HG02759 (cell line): ENCODE results near the gene CPSF3.

Experiments used
- ATAC-seq: cut with Tn5 transposase; IDR thresholded peaks from one replicate; pipeline ENCODE4 v1.9.1; 2021; ENCODE audit warnings: mild to moderate bottlenecking, moderate library complexity; ENCODE audit not compliant: unreplicated experiment

CPSF3 gene

DNA sequence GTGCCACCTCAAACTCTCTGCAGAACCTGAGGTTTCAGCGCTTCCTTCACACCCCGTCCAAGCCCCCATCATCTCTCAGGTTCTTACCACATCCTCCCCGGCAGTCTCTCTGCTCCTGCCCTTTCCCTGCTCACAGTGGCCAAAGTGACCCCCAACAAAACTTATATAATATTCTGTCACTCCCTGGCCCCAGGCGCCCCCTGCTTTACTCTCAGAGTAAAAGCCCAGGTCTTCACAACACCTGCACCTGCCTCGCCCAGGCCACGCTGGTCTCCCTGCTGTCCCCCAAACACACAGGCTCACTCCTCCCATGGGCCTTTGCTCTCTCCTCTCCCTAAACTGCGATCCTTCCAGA, 6.5 kb upstream of the CPSF3 start:
- ATAC-seq, result no peak

DNA sequence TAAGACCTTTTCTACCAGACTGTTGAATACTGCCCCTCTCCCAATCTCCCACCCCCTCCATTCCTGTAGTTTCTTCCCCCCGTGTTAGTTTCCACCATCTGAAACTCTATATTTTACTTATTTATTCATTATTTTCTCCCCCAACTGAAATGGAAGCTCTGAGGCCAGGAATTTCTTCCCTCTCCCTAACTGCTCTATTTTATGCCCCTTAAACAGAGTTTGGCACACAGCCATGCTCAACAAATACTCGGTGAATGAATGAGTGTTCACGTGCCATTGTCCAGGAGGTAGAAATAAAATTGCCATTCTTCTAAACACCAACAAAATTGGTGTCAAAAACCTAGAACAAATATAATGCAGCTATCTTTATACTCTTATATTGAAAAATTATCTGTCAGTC, 5.7 kb upstream of the CPSF3 start:
- ATAC-seq, result no peak

DNA sequence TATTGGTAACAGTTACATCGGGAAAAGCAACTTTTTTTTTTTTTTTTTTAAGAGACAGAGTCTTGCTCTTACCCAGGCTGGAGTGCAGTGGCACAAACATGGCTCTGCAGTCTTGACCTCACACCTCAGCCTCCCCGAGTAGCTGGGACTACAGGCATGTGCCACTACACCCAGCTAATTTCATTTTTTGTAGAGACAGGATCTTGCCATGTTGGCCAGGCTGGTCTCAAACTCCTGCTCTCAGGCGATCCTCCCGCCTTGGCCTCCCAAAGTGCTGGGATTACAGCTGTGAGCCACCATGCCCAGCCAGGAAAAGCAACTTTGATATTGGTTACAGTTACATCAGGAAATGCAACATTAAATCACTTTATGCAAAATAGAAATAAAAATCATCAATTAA, 4.7 kb upstream of the CPSF3 start:
- ATAC-seq, result no peak

DNA sequence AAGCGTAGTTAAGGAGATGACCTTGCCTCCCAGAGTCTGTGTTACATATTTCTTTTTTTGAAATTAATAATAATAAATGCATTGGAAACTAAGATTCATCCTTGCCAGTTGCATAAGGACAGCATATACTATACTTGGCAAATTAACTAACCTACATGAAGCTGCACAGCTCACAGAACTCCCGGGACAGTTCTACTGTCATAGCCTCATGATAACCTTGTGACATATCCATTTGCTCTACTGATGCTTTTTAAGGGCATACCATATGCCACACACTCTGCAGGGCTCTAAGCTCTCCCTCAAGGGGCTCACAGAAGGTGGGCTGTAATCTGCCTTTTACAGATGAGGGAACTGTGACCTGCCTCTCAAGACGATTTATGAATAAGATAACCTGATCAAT, 3.9 kb upstream of the CPSF3 start:
- no peak for ATAC-seq

DNA sequence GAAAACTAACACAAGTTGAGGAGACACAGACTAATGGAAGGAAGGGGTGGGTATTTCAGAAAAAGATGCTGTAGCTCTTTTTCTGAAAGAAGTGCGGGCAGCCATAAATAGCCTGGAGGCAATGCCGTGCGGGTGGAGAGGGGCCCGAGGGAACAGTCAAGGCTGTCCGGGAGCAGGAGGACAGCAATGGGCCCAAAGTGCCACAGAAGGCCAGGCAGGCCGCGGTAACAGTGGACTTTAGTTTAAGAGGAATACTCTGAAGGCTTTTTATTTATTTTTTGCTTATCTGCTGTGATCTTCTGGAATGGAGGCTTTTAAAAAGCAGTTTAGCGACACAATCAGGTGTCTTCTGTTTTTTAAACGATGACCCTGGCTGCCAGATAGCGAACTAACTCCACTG, 3.0 kb upstream of the CPSF3 start:
- no peak for ATAC-seq

DNA sequence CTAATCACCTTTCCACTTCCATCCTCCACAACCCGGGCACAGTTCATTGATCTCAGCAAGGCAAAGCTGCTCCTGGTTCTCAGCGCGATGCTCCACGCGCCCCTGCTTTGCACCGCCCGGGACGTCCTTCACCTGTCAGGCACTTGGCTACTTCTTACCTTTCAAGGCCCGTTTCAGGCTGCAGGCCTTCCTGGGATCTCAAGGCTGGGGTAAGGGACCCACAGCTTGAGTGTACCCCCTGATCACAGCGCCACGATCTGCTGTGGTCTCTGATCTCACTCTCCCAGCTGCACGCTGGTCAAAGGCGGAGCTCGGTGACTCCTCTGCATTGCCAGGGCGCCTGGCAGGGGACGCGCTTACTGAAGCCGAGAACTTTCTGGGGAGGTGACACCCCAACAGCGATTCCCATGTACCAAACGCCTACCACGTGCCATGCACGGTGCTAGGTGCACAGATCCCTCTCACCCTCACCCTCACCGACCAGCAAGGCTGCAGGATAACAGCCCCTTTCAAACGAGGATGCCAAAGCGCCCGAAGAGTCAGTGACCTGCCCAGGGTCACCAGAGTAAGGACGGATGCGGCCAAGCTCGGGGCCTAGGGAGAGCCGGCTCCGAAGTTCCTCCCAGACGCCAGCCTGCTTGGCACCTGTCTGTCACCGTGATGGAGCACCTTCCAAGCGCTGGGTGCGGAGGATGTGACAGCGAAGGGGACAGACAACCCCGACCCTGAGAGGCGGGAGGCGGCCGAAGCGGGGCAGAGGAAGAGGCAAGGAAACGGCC, 944 bp upstream of the CPSF3 start:
- ATAC-seq, result peak; percentile 38

DNA sequence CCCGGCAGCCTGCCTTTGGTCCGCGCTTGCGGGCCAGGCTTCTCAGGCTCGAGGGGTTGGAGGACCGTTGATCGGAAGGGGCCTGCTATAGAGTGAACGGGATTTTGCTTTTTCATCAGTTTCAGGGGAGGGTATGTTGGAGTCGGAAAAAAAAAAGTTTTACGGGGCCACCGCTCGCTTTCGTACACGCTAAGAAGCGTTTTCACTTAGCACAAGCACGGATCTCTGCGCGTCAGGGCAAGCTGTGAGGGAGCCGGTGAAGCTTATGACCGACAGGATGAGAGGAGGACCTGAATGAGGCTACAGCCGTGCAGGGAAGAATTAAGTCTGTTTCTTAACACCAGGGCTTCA, 443 bp downstream of the CPSF3 start:
- no peak for ATAC-seq

DNA sequence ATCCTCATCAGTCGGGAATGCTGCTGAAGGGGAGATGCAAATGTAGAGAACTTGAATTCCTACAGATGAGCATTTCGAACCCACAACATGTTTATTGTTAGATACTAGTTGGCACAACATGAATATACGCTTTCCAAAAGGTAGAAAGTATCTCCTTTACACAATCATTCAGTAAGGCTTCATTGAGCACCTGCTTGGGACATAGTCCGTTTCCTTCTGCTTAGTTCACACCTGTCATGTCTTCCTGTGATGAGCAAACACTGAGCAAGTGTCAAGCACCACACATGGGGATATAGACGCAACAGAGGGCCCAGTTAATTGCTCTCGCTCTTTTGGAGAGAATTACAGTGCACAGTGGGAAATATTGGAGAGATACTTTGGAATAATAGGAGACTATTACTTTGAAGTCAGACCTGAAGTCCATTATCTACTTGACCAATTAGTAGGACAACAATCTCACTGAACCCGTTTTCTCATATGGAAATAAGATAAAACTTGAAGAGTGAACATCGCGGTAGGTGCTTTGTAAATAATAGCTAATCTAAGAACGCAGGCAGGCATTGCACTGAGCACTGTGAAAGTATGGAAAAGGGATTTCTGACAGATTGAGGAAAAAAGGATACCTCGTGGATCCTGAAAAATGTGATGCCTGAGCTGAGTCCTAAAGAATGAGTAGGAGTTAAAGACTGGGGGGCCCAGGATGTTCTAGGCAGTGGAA, 1.2 kb downstream of the CPSF3 start:
- no peak for ATAC-seq

DNA sequence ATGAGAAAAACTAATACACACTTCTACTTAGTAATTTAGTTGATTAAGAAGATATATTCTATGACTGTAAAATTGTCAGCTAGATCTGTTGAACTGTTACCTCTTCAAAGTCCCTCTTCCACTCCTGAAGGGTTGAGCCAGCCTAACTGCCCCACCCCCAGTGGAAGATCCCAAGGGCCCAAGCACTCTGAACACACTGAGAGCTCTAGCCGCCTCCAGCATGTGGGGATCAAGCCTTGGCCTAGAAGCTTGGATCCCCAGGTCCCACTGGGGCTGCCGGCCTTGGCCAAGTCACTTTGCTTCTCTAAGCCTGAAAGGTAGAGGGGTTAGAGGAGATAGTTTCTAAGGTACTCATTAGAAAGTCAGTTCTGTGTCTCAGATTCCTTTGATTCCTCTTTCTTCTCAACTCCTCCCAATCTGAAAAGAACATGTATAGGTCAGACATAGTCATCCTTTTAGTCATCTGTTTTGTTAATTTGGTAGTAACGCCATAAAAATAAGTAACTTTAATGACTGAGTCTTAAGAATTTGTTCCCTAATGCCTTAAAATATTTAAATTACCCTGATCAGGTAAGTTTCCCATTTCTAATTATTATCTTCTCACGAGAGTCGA, 5.6 kb downstream of the CPSF3 start:
- ATAC-seq, result no peak

DNA sequence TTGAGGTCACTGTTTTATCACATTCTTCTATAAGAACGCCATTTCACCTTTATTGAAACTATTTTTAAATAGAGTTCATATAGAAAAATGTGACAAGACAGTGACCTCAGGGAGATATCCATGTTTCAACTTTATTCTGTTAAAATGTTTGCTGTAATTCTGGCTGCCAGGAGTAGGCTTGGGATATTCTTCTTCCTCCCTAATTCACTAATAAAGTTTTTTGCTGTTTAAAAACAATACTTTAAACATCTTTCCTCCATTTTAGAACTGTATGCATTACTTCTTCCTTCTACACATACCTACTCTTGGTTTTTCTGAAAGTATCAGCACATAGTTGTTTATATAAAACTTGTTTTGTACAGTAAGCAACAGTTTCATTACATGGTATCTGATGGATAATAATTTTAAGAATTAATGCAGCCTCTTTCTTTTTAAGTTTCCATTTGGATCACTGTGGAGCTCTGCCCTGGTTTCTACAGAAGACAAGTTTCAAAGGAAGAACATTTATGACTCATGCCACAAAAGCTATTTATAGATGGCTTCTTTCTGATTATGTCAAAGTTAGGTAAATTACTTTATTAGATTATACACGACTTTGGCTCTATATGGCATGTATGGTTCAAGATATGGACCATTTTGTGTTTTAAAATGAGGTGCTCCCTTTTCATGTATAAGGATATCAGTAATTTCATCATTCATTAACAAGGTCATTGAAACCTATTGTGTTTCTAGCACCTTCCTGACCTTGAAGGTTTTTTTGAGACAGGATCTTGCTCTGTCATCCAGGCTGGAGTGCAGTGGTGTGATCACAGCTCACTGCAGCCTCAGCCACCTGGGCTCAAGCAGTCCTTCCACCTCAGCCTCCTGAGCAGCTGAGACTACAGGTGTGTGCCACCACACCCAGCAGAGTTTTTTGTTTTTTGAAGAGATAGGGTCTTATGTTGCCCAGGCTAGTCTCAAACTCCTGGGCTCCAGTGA, 7.2 kb downstream of the CPSF3 start:
- ATAC-seq, result no peak

DNA sequence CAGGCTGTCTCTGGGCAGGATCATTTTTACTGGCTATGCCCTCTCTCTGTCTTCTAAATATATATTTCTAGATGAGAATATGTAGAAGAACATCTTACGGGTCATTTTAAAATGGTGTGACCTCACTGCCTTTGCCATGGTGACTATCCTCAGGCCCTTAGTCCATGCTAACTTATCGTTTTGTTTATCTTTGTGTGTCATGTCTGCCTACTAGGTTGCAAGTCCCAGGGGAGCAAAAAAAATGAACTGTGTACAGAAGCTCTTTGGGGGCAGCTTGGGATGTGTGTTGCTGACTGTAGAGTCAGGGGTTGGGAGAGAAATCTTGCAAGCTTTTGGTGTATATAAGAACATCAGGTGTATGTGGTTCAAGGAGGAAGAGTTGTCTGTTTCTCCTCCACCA, 11.0 kb downstream of the CPSF3 start:
- ATAC-seq, result no peak

DNA sequence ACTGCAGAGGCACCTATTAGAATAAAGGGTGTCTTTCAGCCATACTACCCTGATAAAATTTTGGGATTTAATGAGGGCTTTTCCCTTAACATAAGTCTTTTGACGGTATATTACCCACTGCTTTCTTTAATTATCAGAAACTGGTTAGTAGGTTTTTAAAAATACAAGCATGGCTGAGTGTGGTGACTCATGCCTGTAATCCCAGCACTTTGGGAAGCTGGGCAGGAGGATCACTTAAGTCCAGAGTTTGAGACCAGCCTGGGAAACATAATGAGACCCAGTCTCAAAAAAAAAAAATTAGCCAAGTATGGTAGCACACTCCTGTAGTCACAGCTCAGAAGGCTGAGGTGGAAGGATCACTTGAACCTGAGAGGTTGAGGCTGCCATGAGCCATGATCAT, 16.1 kb downstream of the CPSF3 start:
- no peak for ATAC-seq

DNA sequence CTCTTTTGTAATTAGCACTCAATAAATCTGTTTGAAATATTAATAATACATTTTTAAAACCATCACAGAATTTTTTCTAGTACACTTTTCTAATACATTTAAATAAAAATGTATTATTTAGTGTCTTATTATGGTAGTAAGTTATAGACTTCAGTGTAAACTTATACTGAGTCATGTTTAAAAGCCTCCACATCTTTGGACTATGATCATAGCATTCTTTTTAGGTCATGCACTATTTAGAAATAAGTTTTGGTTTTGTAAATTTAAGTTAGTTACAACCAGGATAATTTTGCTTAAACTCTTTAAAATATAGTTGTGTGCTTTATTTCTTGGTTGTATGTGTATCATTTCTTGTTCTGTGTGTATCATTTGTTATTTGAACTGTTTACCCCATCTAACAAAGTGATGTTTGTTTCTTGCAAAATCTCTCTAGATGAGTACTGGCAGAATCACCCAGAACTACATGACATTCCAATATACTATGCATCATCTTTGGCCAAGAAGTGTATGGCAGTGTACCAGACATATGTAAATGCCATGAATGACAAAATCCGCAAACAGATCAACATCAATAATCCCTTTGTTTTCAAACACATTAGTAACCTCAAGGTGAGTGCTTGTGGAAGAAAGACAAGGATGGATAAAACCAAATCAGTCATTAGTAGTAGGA, 16.7 kb downstream of the CPSF3 start:
- no peak for ATAC-seq

DNA sequence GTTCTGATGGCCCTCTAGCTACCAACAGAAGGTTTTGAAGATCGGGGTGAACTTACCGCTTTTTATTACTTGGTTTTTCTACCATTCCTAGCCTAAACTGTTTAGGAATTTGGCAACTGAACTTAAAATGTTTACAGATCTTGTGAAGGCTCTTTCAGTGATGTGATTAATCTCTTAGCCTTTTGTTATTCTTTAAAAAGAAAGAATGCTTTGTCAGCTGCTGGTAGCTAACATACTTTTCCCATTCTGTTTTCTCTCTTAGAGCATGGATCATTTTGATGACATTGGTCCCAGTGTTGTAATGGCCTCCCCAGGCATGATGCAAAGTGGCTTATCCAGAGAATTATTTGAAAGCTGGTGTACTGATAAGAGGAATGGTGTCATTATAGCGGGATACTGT, 18.1 kb downstream of the CPSF3 start:
- ATAC-seq, result no peak

DNA sequence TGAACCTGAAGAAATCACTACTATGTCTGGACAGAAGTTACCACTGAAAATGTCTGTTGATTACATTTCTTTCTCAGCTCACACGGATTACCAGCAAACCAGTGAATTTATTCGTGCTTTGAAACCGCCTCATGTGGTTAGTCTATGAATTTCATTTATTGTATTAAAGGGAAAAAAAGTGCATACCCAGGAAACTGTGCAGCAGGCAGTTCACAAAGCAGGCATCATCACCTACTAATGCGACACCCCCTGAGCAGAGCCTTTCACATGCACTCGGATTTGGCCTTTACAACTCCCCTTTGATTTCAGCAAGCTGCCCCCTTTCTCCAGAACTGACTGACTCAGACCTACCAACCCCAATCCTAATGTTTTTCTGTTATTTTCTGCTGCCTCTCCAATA, 20.1 kb downstream of the CPSF3 start:
- no peak for ATAC-seq

DNA sequence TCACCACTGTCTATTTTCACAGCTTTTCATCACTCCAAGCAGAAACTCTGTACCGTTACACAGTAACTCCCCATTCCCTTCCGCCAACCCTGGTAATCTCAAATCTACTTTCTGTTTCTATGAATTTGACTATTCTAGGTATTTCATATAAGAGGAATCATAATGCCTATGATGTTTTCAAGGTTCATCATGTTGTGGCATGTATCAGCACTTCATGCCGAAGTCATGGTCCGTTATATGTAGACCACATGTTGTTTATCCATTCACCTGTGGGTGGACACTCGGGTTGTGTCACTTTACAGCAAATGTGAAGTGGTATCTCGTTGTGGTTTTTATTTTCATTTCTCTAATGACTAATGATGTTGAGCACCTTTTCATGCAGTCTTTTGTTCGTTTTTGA, 21.6 kb downstream of the CPSF3 start:
- ATAC-seq, result no peak

DNA sequence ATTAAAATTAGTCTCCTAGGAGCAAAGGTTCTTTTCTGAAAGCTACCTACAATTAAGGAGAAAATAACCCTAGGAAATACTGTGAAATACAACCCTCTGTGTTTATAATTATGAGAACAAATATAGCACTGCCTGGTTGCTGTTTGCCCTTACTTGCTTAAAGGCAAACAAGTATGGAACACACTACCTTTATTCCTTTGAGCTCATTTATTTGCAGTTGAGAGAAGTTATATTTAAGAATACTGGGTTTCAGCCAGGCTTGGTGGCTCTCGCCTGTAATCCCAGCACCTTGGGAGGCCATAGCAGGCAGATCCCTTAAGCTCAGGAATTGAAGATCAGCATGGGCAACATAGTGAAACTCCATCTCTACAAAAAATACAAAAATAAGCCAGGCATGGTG, 27.8 kb downstream of the CPSF3 start:
- ATAC-seq, result no peak

DNA sequence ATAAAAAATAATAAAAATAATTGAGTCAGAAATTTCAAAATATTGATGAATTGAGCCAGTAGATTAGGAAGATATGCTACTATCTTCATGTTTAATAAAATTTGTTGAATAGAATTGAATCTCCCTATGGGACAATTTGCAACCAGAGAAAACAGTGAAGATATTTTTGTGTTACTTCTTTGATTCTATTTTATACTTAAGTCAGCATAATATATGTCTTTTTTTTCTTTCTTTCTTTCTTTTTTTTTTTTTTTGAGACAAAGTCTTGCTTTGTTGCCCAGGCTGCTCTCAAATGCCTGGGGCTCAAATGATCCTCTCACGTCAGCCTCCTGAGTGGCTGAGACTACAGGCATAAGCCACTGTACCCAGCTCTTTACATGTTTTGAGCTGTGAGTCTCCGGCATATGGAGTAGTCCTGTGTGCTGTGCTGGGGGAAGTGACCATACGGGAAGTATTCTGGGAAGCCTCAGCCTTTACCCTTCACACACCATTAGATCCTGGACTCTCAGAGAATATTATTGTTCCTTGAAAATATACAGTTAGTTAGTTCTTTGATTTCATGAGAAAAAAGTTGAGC, 37.1 kb downstream of the CPSF3 start:
- ATAC-seq, result no peak

DNA sequence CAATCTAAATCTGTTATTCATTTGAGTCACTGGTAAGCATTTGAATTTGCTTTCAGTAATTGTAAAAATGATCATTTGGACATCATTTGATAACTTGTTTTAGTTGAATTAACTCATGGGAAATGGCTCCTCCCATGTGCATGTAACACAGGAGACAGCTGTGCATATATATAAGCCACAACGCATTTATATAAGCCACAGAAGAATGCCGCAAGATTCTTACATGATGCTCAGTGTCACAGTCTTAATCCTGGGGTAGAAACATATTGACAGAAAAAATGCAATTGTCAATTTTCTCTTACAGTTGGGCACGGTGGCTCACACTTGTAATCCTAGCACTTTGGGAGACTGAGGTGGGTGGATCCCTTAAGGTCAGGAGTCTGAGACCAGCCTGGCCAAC, 37.6 kb downstream of the CPSF3 start:
- no peak for ATAC-seq

DNA sequence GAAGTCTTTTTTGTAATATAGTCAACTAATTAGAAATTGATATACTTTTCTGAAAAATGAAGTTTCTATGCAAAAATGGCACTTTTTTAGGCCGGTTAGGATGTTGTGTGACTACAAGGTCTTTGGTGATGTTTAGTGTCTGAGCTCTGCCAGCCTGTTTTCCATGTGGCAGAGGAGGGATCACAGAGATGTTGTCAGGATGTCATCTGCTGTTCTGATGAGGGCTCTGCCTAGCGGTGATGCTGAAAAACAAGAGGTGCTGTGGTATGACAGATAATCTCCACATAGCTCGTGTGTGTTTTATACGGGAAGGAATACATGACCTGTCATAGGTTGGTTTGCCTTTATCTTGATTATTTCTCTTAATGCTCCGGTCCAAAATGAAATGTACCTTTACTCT, 38.9 kb downstream of the CPSF3 start:
- no peak for ATAC-seq
